Loucy (cell line): ENCODE data around the gene BRI3.

Experiments
- EZH2phosphoT487 ChIP-seq: fragments of 200-600 bp; IDR thresholded peaks from 2 replicates; pipeline ENCODE4 v1.6.1; 2018; ENCODE audit warnings: antibody characterized with exemption, mild to moderate bottlenecking, moderate library complexity, borderline replicate concordance
- TF ChIP-seq, protein P1 (sequence below): fragments of 200-600 bp; sonication (generic); conservative IDR thresholded peaks from 2 replicates; pipeline ENCODE4 v1.5.1; 2014; ENCODE audit warnings: mild to moderate bottlenecking, antibody characterized with exemption, low read length

DNA sequence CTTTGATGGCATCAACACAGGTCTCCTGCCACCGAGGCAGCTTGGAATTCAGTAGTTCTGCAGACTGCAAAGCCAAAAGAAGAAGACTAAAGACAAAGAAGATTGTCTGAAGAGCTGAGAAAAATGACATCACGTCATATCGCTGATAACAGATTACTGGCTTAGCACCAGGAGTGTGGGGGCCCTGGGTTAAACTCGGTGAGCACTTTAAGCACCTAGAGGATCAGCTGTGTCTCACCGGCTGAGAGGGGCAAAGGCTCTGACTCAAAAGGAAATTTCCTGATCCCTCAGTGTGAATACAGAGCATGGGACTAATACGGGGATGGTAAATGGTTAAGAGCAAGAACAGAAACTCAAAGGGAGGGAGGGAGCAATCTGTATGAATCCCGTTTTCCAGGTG lies 30.7 kb downstream of the BRI3 start:
- TF ChIP-seq, protein P1, sequence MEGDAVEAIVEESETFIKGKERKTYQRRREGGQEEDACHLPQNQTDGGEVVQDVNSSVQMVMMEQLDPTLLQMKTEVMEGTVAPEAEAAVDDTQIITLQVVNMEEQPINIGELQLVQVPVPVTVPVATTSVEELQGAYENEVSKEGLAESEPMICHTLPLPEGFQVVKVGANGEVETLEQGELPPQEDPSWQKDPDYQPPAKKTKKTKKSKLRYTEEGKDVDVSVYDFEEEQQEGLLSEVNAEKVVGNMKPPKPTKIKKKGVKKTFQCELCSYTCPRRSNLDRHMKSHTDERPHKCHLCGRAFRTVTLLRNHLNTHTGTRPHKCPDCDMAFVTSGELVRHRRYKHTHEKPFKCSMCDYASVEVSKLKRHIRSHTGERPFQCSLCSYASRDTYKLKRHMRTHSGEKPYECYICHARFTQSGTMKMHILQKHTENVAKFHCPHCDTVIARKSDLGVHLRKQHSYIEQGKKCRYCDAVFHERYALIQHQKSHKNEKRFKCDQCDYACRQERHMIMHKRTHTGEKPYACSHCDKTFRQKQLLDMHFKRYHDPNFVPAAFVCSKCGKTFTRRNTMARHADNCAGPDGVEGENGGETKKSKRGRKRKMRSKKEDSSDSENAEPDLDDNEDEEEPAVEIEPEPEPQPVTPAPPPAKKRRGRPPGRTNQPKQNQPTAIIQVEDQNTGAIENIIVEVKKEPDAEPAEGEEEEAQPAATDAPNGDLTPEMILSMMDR: no peak
- TF ChIP-seq EZH2phosphoT487: no peak
